ENCODE results near the gene SCAMP3. TPM values are rescaled to one million over a fixed set of nuclear protein-coding genes. Genes with fewer than 3 reads are reported as not detected.
A peak's percentile ranks its signal among the peaks of the same experiment; 100 is the strongest.
"Not testable (repeated sequence)": the region's sequence is repeated elsewhere in the genome, so short reads cannot be mapped to it uniquely, and the experiment has no call there.

SCAMP3 gene
- total RNA-seq, 1 donor from 2014 or later = 68.9 TPM

- no peaks in the 10 kb centered on the region for H3K27me3 Mint-ChIP-seq (ENCODE audit: low read depth)
- no peaks in the 10 kb centered on the region for H3K9me3 Mint-ChIP-seq
- no peak for TF ChIP-seq CTCF (conservative IDR thresholded peaks at IDR 0.05)
- H3K4me3 Mint-ChIP-seq = no peak overlapping the region
- H3K27ac Mint-ChIP-seq (ENCODE audit: unreplicated experiment) = peak overlapping the region; percentile 35
- H3K36me3 Mint-ChIP-seq (ENCODE audit: low read depth) = no peaks in the 10 kb centered on the region
- no peaks in the 10 kb centered on the region for H3K4me1 Mint-ChIP-seq
- DNase-seq (ENCODE audit: low read depth, low spot score) = no peak
Observed at GRCh38 chr1:155293086-155293749, 31.1 kb upstream of the SCAMP3 start.

- not testable (repeated sequence) for H3K36me3 Mint-ChIP-seq (ENCODE audit: low read depth); DNase-seq (ENCODE audit: low read depth, low spot score); H3K27me3 Mint-ChIP-seq (ENCODE audit: low read depth); H3K4me3 Mint-ChIP-seq; H3K27ac Mint-ChIP-seq (ENCODE audit: unreplicated experiment); H3K9me3 Mint-ChIP-seq; H3K4me1 Mint-ChIP-seq
Observed at GRCh38 chr1:155291006-155291405, 28.8 kb upstream of the SCAMP3 start.

- no peak overlapping the region for H3K4me3 Mint-ChIP-seq
- DNase-seq (ENCODE audit: low read depth, low spot score) = no peak
- no peaks in the 10 kb centered on the region for H3K36me3 Mint-ChIP-seq (ENCODE audit: low read depth)
- H3K27me3 Mint-ChIP-seq (ENCODE audit: low read depth) = no peaks in the 10 kb centered on the region
- no peaks in the 10 kb centered on the region for H3K9me3 Mint-ChIP-seq
- TF ChIP-seq CTCF (conservative IDR thresholded peaks at IDR 0.05) = no peak
- no peaks in the 10 kb centered on the region for H3K4me1 Mint-ChIP-seq
- no peak overlapping the region for H3K27ac Mint-ChIP-seq (ENCODE audit: unreplicated experiment)
Observed at GRCh38 chr1:155287987-155288543, 25.9 kb upstream of the SCAMP3 start.

- TF ChIP-seq CTCF (conservative IDR thresholded peaks at IDR 0.05) = no peak
- no peaks in the 10 kb centered on the region for H3K9me3 Mint-ChIP-seq
- H3K4me1 Mint-ChIP-seq = no peaks in the 10 kb centered on the region
- peaks cover 2% of the 10 kb centered on the region for H3K36me3 Mint-ChIP-seq (ENCODE audit: low read depth)
- no peak for DNase-seq (ENCODE audit: low read depth, low spot score)
- no peaks in the 10 kb centered on the region for H3K27me3 Mint-ChIP-seq (ENCODE audit: low read depth)
- H3K27ac Mint-ChIP-seq (ENCODE audit: unreplicated experiment) = no peak overlapping the region
- H3K4me3 Mint-ChIP-seq = no peak overlapping the region
Observed at GRCh38 chr1:155286544-155286943, 24.4 kb upstream of the SCAMP3 start.

GRCh38 chr1:155285631-155286044, 23.5 kb upstream of the SCAMP3 start:
- no peak for TF ChIP-seq CTCF (conservative IDR thresholded peaks at IDR 0.05)
- Mint-ChIP-seq H3K27me3 (ENCODE audit: low read depth) (no peaks in the 10 kb centered on the region), H3K27ac (ENCODE audit: unreplicated experiment) (no peak overlapping the region), H3K4me1 (no peaks in the 10 kb centered on the region), H3K4me3 (no peak overlapping the region), H3K9me3 (no peaks in the 10 kb centered on the region), H3K36me3 (ENCODE audit: low read depth) (peaks cover 2% of the 10 kb centered on the region)
- no peak for DNase-seq (ENCODE audit: low read depth, low spot score)

- Mint-ChIP-seq H3K4me3 (no peak overlapping the region), H3K9me3 (no peaks in the 10 kb centered on the region), H3K27ac (ENCODE audit: unreplicated experiment) (peak overlapping the region; percentile 12), H3K36me3 (ENCODE audit: low read depth) (peaks cover 2% of the 10 kb centered on the region), H3K27me3 (ENCODE audit: low read depth) (no peaks in the 10 kb centered on the region), H3K4me1 (no peaks in the 10 kb centered on the region)
- DNase-seq (ENCODE audit: low read depth, low spot score) = no peak
- TF ChIP-seq CTCF (conservative IDR thresholded peaks at IDR 0.05) = no peak
Observed at GRCh38 chr1:155285063-155285462, 22.9 kb upstream of the SCAMP3 start.

Measured in neural crest cell (in vitro differentiated cells).